SJSA1 (cell line): ENCODE results near the gene CEP162. TPM values are rescaled to one million over a fixed set of nuclear protein-coding genes. Genes with fewer than 3 reads are reported as not detected.
"Not testable (repeated sequence)": the region's sequence is repeated elsewhere in the genome, so short reads cannot be mapped to it uniquely, and the experiment has no call there.

Experiments
- DNase-seq, 2 experiments: peaks; one replicate each; pipeline ENCODE4 v3.0.0-alpha.2; 2015 to 2020; ENCODE audit warnings: low spot score in 2 of 2, low read depth in 1 of 2
- H3K27ac ChIP-seq: fragments of 250-450 bp; sonication (Bioruptor Pico); 2 replicates; pipeline ENCODE4 v1.5.1; 2020; ENCODE audit warnings: mild to moderate bottlenecking, moderate library complexity
- H3K27me3 ChIP-seq: fragments of 250-450 bp; sonication (Bioruptor Pico); replicated peaks from 2 replicates; pipeline ENCODE4 v1.5.1; 2020; ENCODE audit warnings: mild to moderate bottlenecking, moderate library complexity
- H3K36me3 ChIP-seq: fragments of 250-450 bp; sonication (Bioruptor Pico); 2 replicates; pipeline ENCODE4 v1.5.1; 2020; ENCODE audit warnings: mild to moderate bottlenecking
- H3K4me1 ChIP-seq: fragments of 250-450 bp; sonication (Bioruptor Pico); replicated peaks from 2 replicates; pipeline ENCODE4 v1.6.1; 2021; ENCODE audit warnings: mild to moderate bottlenecking
- H3K4me3 ChIP-seq: fragments of 250-450 bp; sonication (Bioruptor Pico); 2 replicates; pipeline ENCODE4 v1.5.1; 2020; ENCODE audit warnings: mild to moderate bottlenecking
- H3K9me3 ChIP-seq: fragments of 250-450 bp; sonication (Bioruptor Pico); replicated peaks from 2 replicates; pipeline ENCODE4 v1.5.1; 2020; ENCODE audit warnings: mild to moderate bottlenecking
- total RNA-seq: library from RNA; depleted of rRNA; stranded (reverse); fragments of >200 nt; shearing (Covaris generic); gene quantifications from 2 replicates; pipeline ENCODE4 v1.2.3, GENCODE V29; 2014

CEP162 gene
- total RNA-seq, 1 experiment from 2014 or later = 10.2 TPM

DNA sequence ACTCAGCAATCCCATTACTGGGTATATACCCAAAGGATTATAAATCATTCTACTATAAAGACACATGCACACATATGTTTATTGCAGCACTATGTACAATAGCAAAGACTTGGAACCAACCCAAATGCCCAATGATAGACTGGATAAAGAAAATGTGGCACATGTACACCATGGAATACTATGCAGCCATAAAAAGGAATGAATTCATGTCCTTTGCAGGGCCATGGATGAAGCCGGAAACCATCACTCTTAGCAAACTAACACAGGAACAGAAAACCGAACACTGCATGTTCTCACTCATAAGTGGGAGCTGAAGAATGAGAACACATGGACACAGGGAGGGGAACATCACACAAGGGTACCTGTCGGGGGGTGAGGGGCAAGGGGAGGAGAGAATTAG, 63.1 kb downstream of the CEP162 start:
- not testable (repeated sequence) for H3K27ac ChIP-seq, DNase-seq, H3K27me3 ChIP-seq, H3K4me1 ChIP-seq, H3K9me3 ChIP-seq, H3K36me3 ChIP-seq, H3K4me3 ChIP-seq

DNA sequence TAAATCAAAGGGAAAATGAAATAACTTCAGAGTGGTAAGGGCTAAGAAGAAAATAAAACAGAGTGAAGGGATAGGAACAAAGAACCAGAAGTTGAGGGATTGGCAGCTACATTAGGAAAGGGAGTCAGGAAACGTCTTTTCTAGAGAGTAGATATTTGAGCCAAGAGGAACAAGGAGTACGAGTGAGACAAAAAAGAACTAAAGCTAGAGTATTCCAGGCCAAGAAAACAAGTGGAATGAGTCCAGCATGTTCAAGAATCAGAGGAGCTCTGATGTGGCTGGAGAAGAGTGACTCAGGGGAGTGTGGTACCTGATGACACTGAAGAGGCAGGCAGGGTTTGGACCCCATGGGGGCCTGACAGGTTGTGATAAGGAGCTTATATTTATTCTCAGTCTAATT, 66.3 kb downstream of the CEP162 start:
- Histone ChIP-seq H3K27me3 (no peaks in the 10 kb centered on the region), H3K4me3 (no peak overlapping the region), H3K9me3 (no peaks in the 10 kb centered on the region), H3K36me3 (peaks cover 4% of the 10 kb centered on the region; the same call in 1 of the 2 replicates), H3K27ac (no peak overlapping the region), H3K4me1 (no peaks in the 10 kb centered on the region)
- DNase-seq = no peak

DNA sequence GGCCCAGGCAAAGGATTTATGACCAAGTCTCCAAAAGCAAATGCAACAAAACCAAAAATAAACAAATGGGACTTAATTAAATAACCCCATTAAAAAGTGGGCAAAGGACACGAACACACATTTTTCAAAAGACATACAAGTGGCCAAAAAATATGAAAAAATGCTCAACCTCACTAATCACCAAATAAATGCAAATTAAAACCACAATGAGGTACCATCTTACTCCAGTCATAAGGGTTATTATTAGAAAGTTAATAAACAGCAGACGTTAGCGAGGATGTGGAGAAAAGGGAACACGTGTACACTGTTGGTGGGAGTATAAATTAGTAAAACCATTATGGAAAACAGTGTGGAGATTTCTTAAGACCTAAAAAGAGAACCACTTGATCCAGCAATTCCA, 71.1 kb downstream of the CEP162 start:
- Histone ChIP-seq H3K27ac (no peak overlapping the region), H3K27me3 (no peaks in the 10 kb centered on the region), H3K4me1 (no peaks in the 10 kb centered on the region), H3K4me3 (no peak overlapping the region), H3K36me3 (peaks cover 9% of the 10 kb centered on the region), H3K9me3 (no peaks in the 10 kb centered on the region)
- DNase-seq = no peak

DNA sequence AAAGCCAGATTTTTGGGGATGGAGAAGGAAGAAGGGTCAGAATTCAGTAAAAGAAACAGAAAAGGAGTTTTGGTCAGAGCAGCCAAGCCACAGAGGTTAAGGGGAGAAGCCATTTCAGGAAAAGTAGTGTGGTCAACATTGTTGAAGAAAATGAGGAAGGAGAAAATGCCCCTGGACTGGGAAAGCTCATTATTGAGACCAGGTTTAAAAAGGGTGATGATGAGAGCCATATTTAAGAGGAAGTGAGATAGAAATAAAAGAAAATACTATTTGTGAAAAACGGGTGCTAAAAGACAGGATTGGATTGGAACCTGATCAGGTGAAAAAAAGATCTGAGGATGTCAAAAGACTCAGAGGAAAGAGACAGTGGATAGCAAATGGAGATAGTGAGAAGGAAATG, 75.8 kb downstream of the CEP162 start:
- Histone ChIP-seq H3K4me3 (no peak overlapping the region), H3K27me3 (no peaks in the 10 kb centered on the region), H3K36me3 (peaks cover 5% of the 10 kb centered on the region), H3K9me3 (no peaks in the 10 kb centered on the region), H3K4me1 (no peaks in the 10 kb centered on the region), H3K27ac (no peak overlapping the region)
- DNase-seq = no peak

- H3K27ac ChIP-seq = no peak overlapping the region
These were observed 76.7 kb downstream of the CEP162 start for GRCh38 chr6:84150705-84151104.

DNA sequence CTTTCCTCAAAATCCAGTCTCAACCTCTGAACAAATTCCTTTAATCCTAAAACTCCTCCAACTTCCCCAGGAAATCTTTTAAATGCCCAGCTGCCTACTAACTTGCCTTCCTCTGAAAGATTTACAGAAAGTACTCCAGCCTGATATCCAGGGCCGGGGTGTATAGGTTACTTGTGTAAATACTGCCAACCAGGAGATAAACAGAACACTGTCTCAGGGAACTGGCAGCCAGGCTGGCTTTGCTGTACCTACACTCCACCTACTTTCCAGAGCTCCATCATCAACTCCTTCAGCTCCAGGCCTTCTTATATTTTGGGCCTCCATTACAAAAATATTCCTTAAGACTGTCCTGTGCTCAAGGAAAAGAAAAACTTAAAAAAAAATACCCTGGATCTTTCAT, 85.9 kb downstream of the CEP162 start:
- H3K27ac ChIP-seq = no peak overlapping the region
- DNase-seq = no peak

More at GRCh38 chr6:84150705-84151104, 76.7 kb downstream of the CEP162 start:
- Histone ChIP-seq H3K36me3 (peaks cover 5% of the 10 kb centered on the region), H3K9me3 (no peaks in the 10 kb centered on the region), H3K4me1 (no peaks in the 10 kb centered on the region), H3K27me3 (no peaks in the 10 kb centered on the region), H3K4me3 (no peak overlapping the region)
- no peak for DNase-seq

GRCh38 chr6:84139311-84139710, 88.1 kb downstream of the CEP162 start:
- no peaks in the 10 kb centered on the region for H3K27me3 ChIP-seq
- no peaks in the 10 kb centered on the region for H3K36me3 ChIP-seq
- H3K9me3 ChIP-seq = no peaks in the 10 kb centered on the region
- no peak overlapping the region for H3K4me3 ChIP-seq
- H3K27ac ChIP-seq = no peak overlapping the region
- no peak for DNase-seq
- H3K4me1 ChIP-seq = no peaks in the 10 kb centered on the region

More for the DNA sequence above, 85.9 kb downstream of the CEP162 start:
- H3K4me3 ChIP-seq = no peak overlapping the region
- H3K9me3 ChIP-seq = no peaks in the 10 kb centered on the region
- no peaks in the 10 kb centered on the region for H3K36me3 ChIP-seq
- no peaks in the 10 kb centered on the region for H3K4me1 ChIP-seq
- no peaks in the 10 kb centered on the region for H3K27me3 ChIP-seq

DNA sequence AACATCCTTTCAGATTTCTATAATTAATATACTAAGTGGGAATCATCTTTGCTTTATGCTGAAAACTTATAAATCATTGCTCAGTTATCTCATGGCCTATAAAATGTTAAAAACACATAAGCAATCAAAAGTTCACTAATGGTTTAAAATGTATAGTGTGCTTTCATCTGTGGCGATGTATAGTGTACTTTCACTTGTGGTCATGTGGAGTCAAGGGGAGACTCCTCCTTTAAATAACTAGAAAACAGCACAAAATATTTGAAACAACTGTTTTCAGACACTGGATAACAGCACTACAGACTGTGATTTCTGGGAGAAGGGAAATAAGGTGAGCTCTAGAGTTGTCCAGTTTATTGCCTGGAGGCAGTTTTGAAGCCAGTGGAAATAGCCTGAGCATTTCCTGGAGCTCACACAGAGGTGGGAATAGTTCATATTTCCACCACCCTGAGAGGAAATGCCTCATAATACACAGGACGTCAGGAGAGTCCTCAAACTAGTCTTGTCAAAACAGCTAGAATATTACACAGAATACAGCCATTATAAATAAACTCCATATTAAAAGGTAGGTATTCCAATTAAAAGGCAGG, 89.4 kb downstream of the CEP162 start:
- H3K27ac ChIP-seq = no peak overlapping the region
- no peak overlapping the region for H3K4me3 ChIP-seq
- no peak for DNase-seq
- no peaks in the 10 kb centered on the region for H3K27me3 ChIP-seq
- no peaks in the 10 kb centered on the region for H3K9me3 ChIP-seq
- no peaks in the 10 kb centered on the region for H3K4me1 ChIP-seq
- no peaks in the 10 kb centered on the region for H3K36me3 ChIP-seq

DNA sequence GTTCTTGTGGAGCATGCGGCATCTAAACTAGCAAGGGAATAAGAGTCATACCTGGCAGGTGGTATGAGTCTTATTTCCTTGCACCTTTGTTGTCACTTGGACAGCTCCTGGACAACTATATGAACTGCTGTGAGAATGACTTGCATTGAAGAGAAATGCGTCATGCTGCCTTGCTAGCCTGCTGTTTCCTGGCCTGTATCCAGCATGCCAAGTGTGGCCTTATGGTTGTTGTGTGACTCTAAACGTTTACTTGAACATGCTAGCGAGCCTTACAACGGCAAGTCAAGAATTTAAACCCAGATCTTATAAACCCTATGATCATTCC, 90.4 kb downstream of the CEP162 start:
- no peaks in the 10 kb centered on the region for H3K36me3 ChIP-seq
- H3K27ac ChIP-seq = no peak overlapping the region
- no peaks in the 10 kb centered on the region for H3K4me1 ChIP-seq
- no peaks in the 10 kb centered on the region for H3K27me3 ChIP-seq
- no peak for DNase-seq
- no peaks in the 10 kb centered on the region for H3K9me3 ChIP-seq
- H3K4me3 ChIP-seq = no peak overlapping the region

GRCh38 chr6:84136364-84137050, 90.9 kb downstream of the CEP162 start:
- Histone ChIP-seq H3K27me3 (no peaks in the 10 kb centered on the region), H3K9me3 (no peaks in the 10 kb centered on the region), H3K4me1 (no peaks in the 10 kb centered on the region), H3K4me3 (no peak overlapping the region), H3K27ac (no peak overlapping the region), H3K36me3 (no peaks in the 10 kb centered on the region)
- no peak for DNase-seq

- no peaks in the 10 kb centered on the region for H3K36me3 ChIP-seq
- H3K9me3 ChIP-seq = no peaks in the 10 kb centered on the region
- no peak overlapping the region for H3K4me3 ChIP-seq
- H3K4me1 ChIP-seq = no peaks in the 10 kb centered on the region
- no peak for DNase-seq
- H3K27me3 ChIP-seq = no peaks in the 10 kb centered on the region
- no peak overlapping the region for H3K27ac ChIP-seq
These were observed 92.2 kb downstream of the CEP162 start for GRCh38 chr6:84135291-84135690.

- H3K27ac ChIP-seq, H3K9me3 ChIP-seq, H3K36me3 ChIP-seq, DNase-seq, H3K27me3 ChIP-seq, H3K4me1 ChIP-seq, H3K4me3 ChIP-seq: not testable (repeated sequence)
These were observed 94.1 kb downstream of the CEP162 start for GRCh38 chr6:84133385-84133784.

- H3K4me3 ChIP-seq, DNase-seq, H3K4me1 ChIP-seq, H3K27ac ChIP-seq, H3K36me3 ChIP-seq, H3K9me3 ChIP-seq, H3K27me3 ChIP-seq: not testable (repeated sequence)
These were observed 97.9 kb downstream of the CEP162 start for GRCh38 chr6:84129588-84129987.

DNA sequence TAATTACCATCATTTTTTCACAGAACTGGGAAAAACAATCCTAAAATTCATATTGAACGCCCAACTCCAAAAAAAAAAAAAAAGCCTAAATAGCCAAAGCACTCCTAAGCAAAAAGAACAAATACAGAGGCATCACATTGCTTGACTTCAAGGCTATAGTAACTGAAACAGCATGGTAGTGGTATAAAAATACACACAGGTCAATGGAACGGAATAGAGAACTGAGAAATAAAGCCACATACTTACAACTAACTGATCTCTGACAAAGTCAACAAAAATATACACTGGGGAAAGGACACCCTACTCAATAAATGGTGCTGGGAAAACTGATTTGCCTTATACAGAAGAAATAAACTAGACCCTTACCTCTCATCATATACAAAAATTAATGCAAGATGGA, 104.3 kb downstream of the CEP162 start:
- Histone ChIP-seq H3K9me3 (no peaks in the 10 kb centered on the region), H3K4me1 (no peaks in the 10 kb centered on the region), H3K36me3 (no peaks in the 10 kb centered on the region), H3K27ac (no peak overlapping the region), H3K27me3 (no peaks in the 10 kb centered on the region), H3K4me3 (no peak overlapping the region)
- DNase-seq = no peak

DNA sequence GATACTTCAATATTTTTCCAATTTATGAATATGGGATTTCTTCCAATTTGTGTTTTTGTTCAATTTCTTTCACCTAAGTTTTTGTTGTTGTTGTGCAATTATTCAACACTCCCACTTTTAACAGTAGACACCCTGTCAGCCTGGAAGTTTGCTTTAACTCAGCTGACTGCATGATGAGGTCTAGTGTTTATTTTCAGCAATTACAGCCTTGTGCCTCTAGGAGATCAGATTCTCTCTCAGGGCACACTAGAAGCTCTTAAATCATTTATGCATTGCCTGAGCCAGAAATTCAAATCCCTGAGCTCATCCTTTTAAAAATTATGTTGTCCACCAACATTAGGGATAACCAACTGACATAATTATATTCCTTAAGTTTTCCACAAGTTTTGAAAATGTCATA, 108.2 kb downstream of the CEP162 start:
- no peak overlapping the region for H3K27ac ChIP-seq
- no peaks in the 10 kb centered on the region for H3K4me1 ChIP-seq
- no peaks in the 10 kb centered on the region for H3K36me3 ChIP-seq
- no peak overlapping the region for H3K4me3 ChIP-seq
- H3K27me3 ChIP-seq = no peaks in the 10 kb centered on the region
- no peaks in the 10 kb centered on the region for H3K9me3 ChIP-seq
- DNase-seq = no peak
